Cardiac septum (tissue), 1 donor: ENCODE measurements around the gene FNDC3A. TPM values are rescaled to one million over a fixed set of nuclear protein-coding genes. Genes with fewer than 3 reads are reported as not detected.

Experiments used
- DNase-seq: peaks from one replicate; pipeline ENCODE4 v3.0.0-alpha.2; 2020; ENCODE audit warnings: low spot score
- intact Hi-C: fragments of 100-400 bp; cut with DNase I; formaldehyde crosslinking; loops from one replicate; pipeline ENCODE4 v1.14.0; 2022
- total RNA-seq: library from RNA; stranded (reverse); fragmentation: NEBNext Ultra II Directional; extraction: Animal tissue kit (Norgen Biotek cat#: 25700); gene quantifications from one replicate; pipeline ENCODE4 v1.2.1, GENCODE V29; 2021
- donor health status: DM: no; HTN: no; CAD: no.

The FNDC3A gene
- total RNA-seq, 1 donor from 2014 or later, result 27.3 TPM

DNA sequence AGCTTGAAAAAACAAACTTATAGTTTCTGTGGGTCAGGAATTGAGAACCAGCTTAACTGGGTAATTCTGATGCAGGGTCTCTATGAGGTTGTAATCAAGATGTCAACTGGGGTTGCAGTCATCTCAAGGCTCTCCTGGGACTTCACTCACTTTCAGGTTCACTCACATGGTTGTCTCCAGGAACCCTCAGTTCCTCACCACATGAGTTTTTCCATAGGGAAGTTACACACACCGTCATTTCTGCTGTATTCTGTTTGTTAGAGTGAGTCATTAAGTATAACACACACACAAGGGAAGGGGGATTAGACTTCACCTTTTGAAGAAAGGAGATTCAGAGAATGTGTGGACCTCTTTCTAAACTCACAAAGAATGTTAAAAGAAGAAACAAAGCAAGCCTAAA lies 209.6 kb downstream of the FNDC3A start:
- no peak for DNase-seq
- intact Hi-C loops, result no loop called here

DNA sequence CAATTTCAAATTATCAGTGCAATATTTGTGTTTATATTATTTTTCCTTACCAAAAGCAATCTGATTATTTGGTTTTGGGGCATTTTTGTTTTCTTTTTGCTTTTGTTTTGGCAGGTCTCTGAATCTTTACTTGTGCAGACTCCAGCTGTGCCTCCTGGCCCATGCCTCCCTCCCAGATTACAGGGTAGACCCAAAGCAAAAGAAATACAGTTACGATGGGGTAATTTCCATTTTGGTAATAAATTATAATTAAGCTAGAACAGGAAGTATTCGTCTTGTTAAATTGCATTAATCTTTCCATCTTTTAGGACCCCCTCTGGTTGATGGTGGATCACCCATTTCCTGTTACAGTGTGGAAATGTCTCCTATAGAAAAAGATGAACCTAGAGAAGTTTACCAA lies 215.2 kb downstream of the FNDC3A start:
- intact Hi-C loops, result no loop called here

DNA sequence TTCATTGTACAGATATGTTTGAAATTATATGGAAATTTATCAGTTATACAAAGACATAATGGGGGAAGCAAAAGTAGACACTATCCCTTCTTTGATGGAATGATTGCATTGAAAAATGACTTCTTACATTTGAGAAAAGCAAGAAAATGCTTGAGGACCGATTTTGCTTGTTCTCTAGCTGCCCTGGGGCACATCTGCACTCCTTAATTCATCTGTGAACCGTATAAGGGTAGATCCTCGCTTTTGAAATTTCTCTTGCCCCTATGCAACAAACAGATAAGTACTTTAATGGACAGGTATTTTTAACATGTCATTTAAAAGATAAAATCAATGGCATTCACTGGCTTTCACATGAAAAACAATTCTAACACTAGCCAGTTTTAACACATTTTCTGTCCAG lies 230.9 kb downstream of the FNDC3A start:
- DNase-seq, result no peak
- intact Hi-C loops, result no loop called here

More for the DNA sequence above, 215.2 kb downstream of the FNDC3A start:
- DNase-seq, result no peak

DNA sequence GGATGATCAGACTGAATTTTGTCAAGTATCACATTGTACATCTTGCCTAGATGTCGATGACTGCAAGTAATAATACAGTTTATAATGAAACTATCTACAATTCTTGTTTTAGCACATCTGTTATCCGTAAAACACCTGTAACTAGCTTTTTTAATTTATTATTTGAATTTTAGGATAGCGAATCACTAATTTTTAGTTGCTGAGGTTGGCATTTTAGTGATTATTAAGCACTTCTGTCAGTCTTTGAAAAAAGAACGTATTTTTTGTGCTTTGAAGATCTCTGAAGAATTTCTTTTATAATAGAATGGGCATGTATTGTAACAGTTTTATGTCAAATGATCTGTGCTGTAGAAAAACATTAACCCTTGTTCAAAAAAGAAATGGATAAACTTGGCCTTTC lies 232.9 kb downstream of the FNDC3A start:
- DNase-seq, result no peak
- intact Hi-C loops, result no loop called here

DNA sequence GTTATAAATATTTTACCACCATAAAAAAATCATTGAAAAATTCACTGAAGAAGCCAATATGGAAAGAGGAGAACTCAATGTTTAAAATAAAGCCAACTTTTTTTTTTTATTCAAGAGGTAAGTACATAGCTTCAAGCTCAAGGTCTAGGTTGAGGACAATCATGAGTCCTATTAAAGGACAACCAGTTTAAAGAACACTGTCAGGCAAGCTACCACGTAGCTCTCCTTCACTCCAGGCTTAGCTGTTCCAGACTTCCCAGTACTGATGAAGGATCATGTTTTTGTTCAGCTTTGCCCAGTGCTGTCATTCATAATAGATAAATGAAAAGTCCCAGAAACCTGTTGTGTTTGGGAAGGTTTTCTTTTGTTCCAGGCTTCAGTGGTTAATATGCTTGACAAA lies 234.4 kb downstream of the FNDC3A start:
- no peak for DNase-seq
- intact Hi-C loops, result no loop called here

DNA sequence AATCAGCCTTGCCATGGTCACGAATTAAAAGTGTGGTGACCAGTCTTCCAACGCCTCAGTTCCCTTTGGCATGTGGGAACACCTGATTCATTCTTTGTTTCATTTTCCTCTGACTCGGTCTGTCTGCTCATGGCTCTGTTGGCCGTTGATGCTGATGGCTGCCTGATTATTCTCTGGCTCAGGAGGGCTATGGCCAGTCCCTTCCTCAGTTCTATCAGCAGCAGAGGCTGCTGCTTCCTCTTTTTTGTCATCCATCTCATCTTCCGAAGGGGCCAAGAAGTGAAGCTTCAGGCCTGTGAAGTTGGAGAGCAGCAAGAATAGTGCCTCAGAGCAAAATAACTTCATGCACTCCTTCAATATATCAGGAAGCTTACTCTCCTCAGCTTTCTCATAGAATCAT lies 235.0 kb downstream of the FNDC3A start:
- DNase-seq, result no peak
- intact Hi-C loops, result no loop called here

DNA sequence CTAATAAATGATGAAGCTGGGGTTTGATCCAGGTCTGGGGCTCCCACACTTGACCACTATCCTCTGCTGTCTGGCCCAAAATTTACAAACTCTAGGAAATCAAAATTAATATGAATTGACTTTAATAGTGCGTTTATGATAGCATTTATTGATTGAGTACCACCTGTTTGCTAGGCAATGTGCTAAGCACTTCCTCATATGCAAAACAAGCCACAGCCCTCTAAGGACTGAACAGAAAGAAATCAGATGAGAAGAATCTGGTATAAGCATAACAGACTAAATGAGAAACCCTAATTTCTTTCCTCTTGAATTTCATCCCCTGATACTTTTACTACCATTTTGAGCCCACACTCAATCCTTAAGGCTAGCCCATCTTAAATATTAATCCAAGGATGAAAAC lies 237.8 kb downstream of the FNDC3A start:
- DNase-seq, result no peak
- intact Hi-C loops, result no loop called here

DNA sequence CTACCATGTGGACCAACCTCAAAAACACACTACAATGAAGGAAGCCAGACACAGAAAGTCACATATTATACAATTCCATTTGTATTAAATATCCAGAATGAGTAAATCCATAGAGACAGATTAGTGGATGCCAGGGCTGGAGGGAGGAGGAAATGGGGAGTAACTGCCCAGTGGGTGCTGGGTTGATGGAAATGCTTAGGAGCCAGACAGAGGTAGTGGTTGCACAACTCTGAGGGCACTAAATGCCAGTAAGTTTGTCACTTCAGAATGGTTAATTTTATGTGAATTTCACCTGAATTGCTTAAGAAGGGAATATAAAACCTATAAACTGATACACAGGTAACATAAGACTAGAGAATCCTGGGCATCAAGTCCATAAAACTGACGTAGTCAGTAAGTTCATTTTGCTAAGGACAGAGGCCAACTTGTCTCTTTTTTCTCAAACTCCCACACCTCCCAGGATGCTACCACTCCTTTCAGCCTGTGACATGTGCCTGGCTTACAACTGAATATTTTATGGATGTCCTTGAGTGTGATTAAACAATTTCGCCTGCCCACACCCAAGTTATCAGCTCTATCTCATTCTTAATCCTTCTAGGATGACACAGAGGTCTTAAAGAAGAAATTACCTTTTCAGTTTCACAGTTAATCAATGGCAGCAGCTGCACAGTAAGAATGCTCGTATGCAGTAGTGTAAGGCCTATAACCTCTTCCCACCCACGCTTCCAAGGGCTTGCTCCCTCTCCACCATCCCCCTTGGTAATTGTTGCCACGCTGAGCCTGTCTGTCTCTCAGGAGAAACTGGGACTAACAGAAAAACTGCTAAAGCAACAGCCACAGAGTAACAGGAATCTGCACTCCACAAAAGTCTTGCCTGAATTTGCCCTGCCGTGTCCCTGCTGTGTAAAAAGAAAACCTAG lies 238.5 kb downstream of the FNDC3A start:
- no peak for DNase-seq
- intact Hi-C loops, result no loop called here

DNA sequence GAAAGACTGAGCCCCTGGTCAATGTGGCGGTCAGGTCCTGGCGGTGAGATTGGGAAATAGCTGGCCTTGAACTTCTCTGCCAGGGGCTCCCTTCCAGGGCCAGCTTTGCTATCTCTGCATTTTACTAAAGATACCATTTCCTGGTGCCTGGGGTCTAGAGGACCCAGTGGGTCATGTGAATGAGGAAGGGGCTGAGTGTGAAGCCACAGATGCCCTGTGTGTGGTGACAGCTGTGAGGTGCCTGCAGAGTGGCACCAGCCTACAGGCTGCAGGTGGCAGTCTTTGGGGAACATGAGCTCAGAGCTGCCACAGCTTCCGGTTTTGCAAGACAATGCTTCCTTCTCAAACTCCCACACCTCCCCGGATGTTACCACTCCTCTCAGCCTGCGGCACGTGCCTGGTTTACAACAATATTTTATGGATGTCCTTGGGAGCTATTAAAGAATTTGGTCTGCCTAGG lies 239.2 kb downstream of the FNDC3A start:
- DNase-seq, result peak; percentile 88
- intact Hi-C loops, result no loop called here

DNA sequence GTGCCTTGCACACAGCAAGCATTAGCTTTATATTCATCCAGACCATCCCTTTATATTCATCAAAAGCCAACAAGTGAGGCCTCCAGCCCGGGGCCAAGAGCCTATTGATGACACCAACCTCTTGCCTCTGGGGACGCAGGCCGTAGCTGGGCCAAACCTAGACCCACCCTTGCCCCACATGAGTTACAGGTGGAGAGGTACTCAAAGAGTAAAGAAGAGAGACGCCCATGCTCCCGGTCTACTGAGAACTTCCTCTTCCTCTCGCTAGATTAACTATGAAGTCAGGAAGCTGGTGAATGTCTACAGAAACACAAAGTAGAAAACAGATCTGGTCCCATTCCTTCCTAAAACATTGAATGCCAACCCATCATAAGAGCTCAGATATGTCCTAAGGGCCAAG lies 240.6 kb downstream of the FNDC3A start:
- intact Hi-C loops, result no loop called here
- no peak for DNase-seq

DNA sequence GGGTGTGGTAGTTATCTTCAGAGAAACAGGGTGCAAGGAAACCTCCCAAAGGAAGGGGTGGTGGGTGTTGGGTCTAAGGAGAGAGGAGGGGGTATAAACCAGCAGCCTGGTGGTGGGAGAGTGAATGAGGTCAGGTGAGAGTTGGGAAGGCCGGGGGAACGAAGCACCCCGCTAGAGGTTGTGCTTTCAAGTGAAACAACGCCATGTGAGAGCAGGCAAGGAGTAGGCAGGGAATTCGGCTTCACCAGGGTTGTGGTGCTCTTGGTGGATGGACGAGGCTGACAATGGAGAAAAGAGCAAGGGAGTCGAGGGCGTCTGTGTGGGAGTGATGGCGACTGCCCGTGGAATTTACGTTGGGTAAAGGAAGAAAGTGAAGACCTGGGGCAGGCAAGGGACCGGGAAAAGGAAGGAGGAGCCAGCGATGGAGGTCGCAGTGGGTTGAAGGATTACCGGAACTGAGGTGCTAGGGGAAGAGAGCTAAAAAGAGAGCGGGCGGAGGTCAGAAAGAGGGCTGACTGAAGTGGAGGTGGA lies 242.3 kb downstream of the FNDC3A start:
- intact Hi-C loops, result no loop called here

DNA sequence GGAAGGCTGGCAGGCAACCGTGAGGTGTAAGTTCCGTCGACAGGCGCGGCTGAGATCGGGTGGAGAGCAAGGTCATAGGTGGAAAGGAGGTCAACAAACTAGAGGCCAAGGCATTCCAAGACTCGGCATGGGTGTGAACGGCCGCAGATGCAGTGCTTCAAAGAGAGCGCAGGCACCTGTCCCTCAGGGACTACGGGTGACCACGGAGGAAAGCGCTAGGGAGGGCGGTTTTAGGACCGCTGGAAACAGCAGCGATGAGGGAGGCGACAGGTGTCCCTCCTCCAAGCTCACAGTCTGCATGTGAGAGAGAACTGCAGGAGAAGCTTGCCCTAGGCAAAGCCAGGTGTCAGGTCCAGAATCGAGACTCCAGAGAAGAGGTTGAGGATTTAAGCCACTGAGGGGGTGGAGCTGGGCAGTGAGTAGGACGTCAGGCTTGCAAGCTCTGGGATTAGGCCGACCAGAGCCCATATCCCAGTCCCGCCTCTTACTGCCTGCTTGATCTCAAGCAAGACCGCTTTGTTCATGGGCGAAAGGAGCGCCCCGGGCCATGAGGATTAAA lies 242.9 kb downstream of the FNDC3A start:
- DNase-seq, result no peak
- intact Hi-C loops, result no loop called here

More for the DNA sequence above, 242.3 kb downstream of the FNDC3A start:
- DNase-seq, result no peak

DNA sequence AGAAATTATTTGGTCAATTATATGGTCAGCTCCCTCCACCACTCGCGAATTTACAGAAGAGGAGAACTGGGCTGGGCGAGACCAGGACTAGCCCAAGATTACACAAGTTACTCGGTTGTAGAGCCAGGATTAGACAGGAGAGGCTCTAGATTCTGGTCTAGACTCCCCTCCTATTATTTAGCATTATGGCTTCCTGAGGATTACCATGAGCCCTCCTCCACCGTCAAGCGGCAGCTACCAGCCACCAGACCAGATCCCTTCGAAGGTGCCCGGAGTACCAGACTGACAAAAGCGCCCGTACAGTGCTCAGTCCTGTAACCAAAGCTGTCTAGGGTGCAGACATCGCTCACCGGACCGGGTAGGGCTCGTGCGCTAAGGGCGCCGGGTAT lies 243.9 kb downstream of the FNDC3A start:
- intact Hi-C loops, result no loop called here
- no peak for DNase-seq

DNA sequence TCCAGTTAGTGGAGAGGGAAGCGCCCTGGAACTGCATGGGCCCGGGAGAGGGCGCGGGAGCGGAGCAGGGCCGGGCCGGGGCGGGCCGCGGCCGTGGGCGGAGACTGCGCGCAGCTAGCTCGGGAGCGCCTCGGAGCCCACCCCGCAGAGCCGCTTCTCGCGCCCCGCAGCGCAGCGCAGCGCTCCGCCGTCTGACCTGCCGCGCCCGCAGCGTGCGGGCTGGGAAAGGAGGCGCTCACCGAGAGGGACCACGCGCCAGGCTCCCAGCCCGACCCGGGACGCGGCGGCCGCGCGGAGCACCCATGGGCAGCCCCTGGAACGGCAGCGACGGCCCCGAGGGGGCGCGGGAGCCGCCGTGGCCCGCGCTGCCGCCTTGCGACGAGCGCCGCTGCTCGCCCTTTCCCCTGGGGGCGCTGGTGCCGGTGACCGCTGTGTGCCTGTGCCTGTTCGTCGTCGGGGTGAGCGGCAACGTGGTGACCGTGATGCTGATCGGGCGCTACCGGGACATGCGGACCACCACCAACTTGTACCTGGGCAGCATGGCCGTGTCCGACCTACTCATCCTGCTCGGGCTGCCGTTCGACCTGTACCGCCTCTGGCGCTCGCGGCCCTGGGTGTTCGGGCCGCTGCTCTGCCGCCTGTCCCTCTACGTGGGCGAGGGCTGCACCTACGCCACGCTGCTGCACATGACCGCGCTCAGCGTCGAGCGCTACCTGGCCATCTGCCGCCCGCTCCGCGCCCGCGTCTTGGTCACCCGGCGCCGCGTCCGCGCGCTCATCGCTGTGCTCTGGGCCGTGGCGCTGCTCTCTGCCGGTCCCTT lies 244.5 kb downstream of the FNDC3A start, which contains the start of gene MLNR:
TSS of gene MLNR (plus strand) at position 303 of the 820 bp plus-strand sequence. CDS start at position 303, 0 bp downstream.
- no peak for DNase-seq
- intact Hi-C loops, result no loop called here

DNA sequence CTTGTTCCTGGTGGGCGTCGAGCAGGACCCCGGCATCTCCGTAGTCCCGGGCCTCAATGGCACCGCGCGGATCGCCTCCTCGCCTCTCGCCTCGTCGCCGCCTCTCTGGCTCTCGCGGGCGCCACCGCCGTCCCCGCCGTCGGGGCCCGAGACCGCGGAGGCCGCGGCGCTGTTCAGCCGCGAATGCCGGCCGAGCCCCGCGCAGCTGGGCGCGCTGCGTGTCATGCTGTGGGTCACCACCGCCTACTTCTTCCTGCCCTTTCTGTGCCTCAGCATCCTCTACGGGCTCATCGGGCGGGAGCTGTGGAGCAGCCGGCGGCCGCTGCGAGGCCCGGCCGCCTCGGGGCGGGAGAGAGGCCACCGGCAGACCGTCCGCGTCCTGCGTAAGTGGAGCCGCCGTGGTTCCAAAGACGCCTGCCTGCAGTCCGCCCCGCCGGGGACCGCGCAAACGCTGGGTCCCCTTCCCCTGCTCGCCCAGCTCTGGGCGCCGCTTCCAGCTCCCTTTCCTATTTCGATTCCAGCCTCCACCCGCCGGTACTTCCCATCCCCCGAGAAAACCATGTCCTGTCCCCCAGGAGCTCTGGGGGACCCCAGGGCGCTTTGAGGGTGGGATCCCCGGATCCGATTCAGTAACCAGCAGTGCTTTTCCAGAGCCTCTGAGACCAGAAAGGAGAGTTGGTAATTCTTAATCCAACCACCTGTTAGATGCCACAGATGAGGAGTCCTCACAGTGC lies 245.3 kb downstream of the FNDC3A start:
- no peak for DNase-seq
- intact Hi-C loops, result no loop called here

DNA sequence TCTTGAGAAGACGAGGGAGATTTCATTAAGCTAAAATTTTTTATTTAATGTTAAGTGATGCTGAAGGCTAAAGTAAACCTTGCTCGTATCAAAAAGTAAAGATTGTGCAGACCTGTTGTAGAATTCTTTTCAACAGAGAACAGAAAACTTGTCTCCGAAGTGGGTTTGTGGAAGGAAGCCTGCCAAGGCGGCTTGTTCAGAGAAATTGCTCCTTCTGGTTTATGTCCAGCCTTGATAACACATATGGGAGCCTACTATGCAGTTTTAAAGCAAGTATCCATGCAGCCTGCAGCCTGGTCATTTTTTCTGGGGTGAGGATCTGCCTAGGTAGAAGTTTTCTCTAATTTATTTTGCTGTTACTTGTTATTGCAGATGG lies 245.9 kb downstream of the FNDC3A start:
- intact Hi-C loops, result no loop called here
- DNase-seq, result no peak

DNA sequence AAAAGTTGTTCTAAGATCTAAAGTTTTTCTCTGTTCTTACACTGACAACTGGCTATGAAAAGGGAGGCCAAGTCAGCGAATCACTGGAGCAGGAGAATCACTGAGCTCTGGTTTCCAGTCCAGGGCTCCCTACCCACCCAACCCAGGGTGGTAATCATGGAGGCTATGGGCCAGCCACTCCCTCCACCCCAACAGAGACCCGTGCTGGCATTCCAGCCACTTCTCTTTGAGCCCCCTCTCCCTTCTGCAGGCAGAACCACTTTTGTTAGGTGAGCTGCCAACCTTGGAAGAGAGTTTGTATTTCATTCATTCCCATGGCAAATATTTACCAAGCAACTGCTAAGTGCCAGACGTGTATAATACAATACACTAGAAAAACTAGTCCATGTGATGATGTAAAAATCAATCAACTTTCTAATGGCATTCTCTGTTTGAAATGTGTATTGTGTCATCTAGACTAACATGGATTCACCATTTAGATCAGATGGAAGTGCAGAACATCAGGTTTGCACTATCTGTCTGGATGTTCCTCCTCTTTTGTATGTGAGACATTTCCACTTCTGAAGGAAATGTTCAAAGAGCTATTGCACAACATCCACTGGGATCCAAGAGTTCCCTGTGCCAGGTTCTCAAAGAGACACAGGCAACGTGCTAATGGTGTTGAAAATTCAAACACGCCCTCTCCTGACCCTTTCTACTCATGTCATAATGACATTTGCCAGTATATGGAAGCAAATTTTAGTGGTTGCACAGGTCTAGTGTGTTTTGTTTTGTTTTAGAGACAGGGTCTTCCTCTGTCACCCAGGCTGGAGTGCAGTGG lies 249.7 kb downstream of the FNDC3A start:
- intact Hi-C loops, result no loop called here
- DNase-seq, result no peak

DNA sequence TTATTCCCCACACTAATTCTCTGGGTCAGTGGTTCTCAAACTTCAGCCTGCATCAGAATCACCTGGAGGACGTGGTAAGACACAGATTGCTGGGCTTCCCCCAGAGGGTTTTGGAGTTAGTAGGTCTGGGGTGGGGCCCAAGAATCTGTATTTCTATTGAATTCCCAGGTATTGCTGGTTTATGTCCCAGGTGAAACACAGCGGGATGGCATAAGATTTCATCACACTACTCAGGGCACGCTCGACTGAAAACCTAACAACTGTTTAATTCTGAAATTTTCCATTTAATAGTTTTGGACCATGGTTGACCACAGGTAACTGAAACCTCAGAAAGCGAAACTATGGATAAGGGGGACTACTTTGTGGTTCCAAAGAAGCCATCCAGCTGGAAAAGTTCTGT lies 250.9 kb downstream of the FNDC3A start:
- intact Hi-C loops, result no loop called here
- DNase-seq, result no peak

DNA sequence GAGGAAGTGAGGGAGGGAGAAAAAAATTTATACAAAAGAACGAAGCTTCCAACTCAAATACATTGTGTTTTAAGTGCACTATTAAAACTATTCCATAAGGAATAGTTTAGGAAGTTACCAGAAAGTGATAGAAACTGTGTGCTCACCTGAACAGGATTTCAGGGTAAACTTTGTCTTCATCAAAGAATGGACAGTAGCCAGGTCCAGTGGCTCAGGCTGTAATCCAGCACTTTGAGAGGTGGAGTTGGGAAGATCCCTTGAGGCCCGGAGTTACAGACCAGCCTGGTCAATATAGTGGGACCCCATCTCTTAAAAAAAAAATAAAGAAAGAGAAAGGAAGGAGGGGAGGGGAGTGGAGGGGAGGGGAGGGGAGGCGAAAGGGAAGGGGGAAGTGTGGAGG lies 259.0 kb downstream of the FNDC3A start:
- DNase-seq, result no peak
- intact Hi-C loops, result no loop called here
